Neural cell (in vitro differentiated cells): ENCODE measurements around the gene SGO1. TPM values are rescaled to one million over a fixed set of nuclear protein-coding genes. Genes with fewer than 3 reads are reported as not detected.
A peak's percentile ranks its signal among the peaks of the same experiment; 100 is the strongest.

Experiments used
- H2AFZ ChIP-seq: fragments of 200-600, 300-800 bp; sonication (generic), shearing (Covaris generic); 2 replicates; pipeline ENCODE4 v1.6.0; 2014; ENCODE audit warnings: low read depth, mild to moderate bottlenecking, antibody characterized with exemption, low read length, moderate library complexity
- H3F3A ChIP-seq: fragments of 200-600 bp; shearing (Covaris generic); 2 replicates; pipeline ENCODE4 v1.6.1; 2016; ENCODE audit warnings: mild to moderate bottlenecking, moderate library complexity, mixed read lengths, antibody characterized with exemption, low read length; ENCODE audit not compliant: insufficient read depth, poor library complexity, severe bottlenecking
- H3K27ac ChIP-seq: fragments of 200-600, 300-800 bp; sonication (generic), shearing (Covaris generic); 2 replicates; pipeline ENCODE4 v1.5.1; 2014; ENCODE audit warnings: mild to moderate bottlenecking, low read length, moderate library complexity
- H3K27me3 ChIP-seq: fragments of 300-800, 200-600 bp; sonication (generic), shearing (Covaris generic); 2 replicates; pipeline ENCODE4 v1.6.0; 2014; ENCODE audit warnings: mild to moderate bottlenecking, low read depth, low read length, moderate library complexity; ENCODE audit not compliant: insufficient read depth
- H3K36me3 ChIP-seq: fragments of 300-800, 200-600 bp; sonication (generic), shearing (Covaris generic); 2 replicates; pipeline ENCODE4 v1.5.1; 2014; ENCODE audit warnings: mild to moderate bottlenecking, antibody characterized with exemption, low read length, moderate library complexity; ENCODE audit not compliant: insufficient read depth
- H3K4me2 ChIP-seq: fragments of 300-800, 200-600 bp; sonication (generic), shearing (Covaris generic); 2 replicates; pipeline ENCODE4 v1.6.0; 2014; ENCODE audit warnings: mild to moderate bottlenecking, low read length
- H3K4me3 ChIP-seq: fragments of 300-800, 200-600 bp; sonication (generic), shearing (Covaris generic); 2 replicates; pipeline ENCODE4 v1.5.1; 2014; ENCODE audit warnings: mild to moderate bottlenecking, low read length, moderate library complexity
- H3K79me2 ChIP-seq: fragments of 200-600 bp; shearing (Covaris generic); replicated peaks from 2 replicates; pipeline ENCODE4 v1.6.0; 2014; ENCODE audit warnings: mild to moderate bottlenecking, low read length, moderate library complexity; ENCODE audit not compliant: insufficient read depth
- H3K9ac ChIP-seq: fragments of 300-800, 200-600 bp; sonication (generic), shearing (Covaris generic); 2 replicates; pipeline ENCODE4 v1.6.1; 2016; ENCODE audit warnings: mild to moderate bottlenecking, low read length, mixed read lengths
- H3K9me2 ChIP-seq: fragments of 200-600 bp; shearing (Covaris generic); 2 replicates; pipeline ENCODE4 v1.6.1; 2016; ENCODE audit warnings: mild to moderate bottlenecking, low read length, mixed read lengths; ENCODE audit not compliant: insufficient read depth
- H3K9me3 ChIP-seq: fragments of 200-600, 300-800 bp; sonication (generic), shearing (Covaris generic); 2 replicates; pipeline ENCODE4 v1.6.1; 2016; ENCODE audit warnings: mild to moderate bottlenecking, mixed run types, low read length, moderate library complexity, mixed read lengths
- H4K20me1 ChIP-seq: fragments of 200-600 bp; shearing (Covaris generic); 2 replicates; pipeline ENCODE4 v1.6.1; 2016; ENCODE audit warnings: mild to moderate bottlenecking, mixed run types; ENCODE audit not compliant: insufficient read depth
- CTCF ChIP-seq: fragments of 450-650 bp; IDR thresholded peaks from 2 replicates; pipeline ENCODE4 v1.5.1; 2014; ENCODE audit warnings: antibody characterized with exemption, mild to moderate bottlenecking, moderate library complexity; ENCODE audit not compliant: poor library complexity, severe bottlenecking
- EZH2 ChIP-seq: fragments of 200-600, 300-800 bp; shearing (Covaris generic), sonication (generic); IDR thresholded peaks from 2 replicates; pipeline ENCODE4 v1.6.1; 2014; ENCODE audit warnings: antibody characterized with exemption, low read length, borderline replicate concordance, mild to moderate bottlenecking; ENCODE audit not compliant: insufficient read depth, poor library complexity, severe bottlenecking
- MXI1 ChIP-seq: fragments of 450-650 bp; conservative IDR thresholded peaks from 2 replicates; pipeline ENCODE4 v1.6.1; 2014; ENCODE audit warnings: antibody characterized with exemption, mild to moderate bottlenecking; ENCODE audit not compliant: poor library complexity, severe bottlenecking
- RAD21 ChIP-seq: fragments of 450-650 bp; conservative IDR thresholded peaks from 2 replicates; pipeline ENCODE4 v1.6.1; 2014; ENCODE audit warnings: antibody characterized with exemption, mild to moderate bottlenecking, moderate library complexity
- REST ChIP-seq: IDR thresholded peaks from 2 replicates; pipeline ENCODE4 v1.6.1; 2012; ENCODE audit warnings: borderline replicate concordance
- SMC3 ChIP-seq: fragments of 450-650 bp; conservative IDR thresholded peaks from 2 replicates; pipeline ENCODE4 v1.6.1; 2014; ENCODE audit warnings: antibody characterized with exemption, mild to moderate bottlenecking, moderate library complexity; ENCODE audit not compliant: poor library complexity
- TAF1 ChIP-seq: IDR thresholded peaks from 2 replicates; pipeline ENCODE4 v1.6.1; 2012; ENCODE audit warnings: low read depth
- polyA plus RNA-seq: library from polyadenylated mRNA; depleted of rRNA; stranded (reverse); fragments of >200 nt; gene quantifications from 2 replicates; pipeline ENCODE4 v1.2.3, GENCODE V29; 2014

SGO1 gene
- polyA plus RNA-seq, 1 donor from 2014 or later = 0.71 TPM

GRCh38 chr3:20137647-20138046 lies 48.4 kb downstream of the SGO1 start:
- no peaks in the 10 kb centered on the region for H3K9me2 ChIP-seq
- no peaks in the 10 kb centered on the region for H3K9me3 ChIP-seq
- TF ChIP-seq MXI1 = no peak
- TF ChIP-seq EZH2 = no peak
- H4K20me1 ChIP-seq = no peaks in the 10 kb centered on the region
- H3K27me3 ChIP-seq = no peaks in the 10 kb centered on the region
- H3K36me3 ChIP-seq = no peaks in the 10 kb centered on the region
- H3K9ac ChIP-seq = no peak overlapping the region
- H2AFZ ChIP-seq = no peak overlapping the region
- peaks cover 5% of the 10 kb centered on the region for H3F3A ChIP-seq
- H3K79me2 ChIP-seq = no peaks in the 10 kb centered on the region
- no peak overlapping the region for H3K4me3 ChIP-seq
- no peak overlapping the region for H3K27ac ChIP-seq
- H3K4me2 ChIP-seq = no peak overlapping the region

GRCh38 chr3:20136231-20136630 lies 49.8 kb downstream of the SGO1 start:
- Histone ChIP-seq H2AFZ (no peak overlapping the region), H3K27me3 (no peaks in the 10 kb centered on the region), H3K4me2 (no peak overlapping the region), H3K36me3 (no peaks in the 10 kb centered on the region), H3K27ac (no peak overlapping the region), H3K4me3 (no peak overlapping the region), H3K79me2 (no peaks in the 10 kb centered on the region), H3F3A (peaks cover 5% of the 10 kb centered on the region), H4K20me1 (no peaks in the 10 kb centered on the region), H3K9me2 (no peaks in the 10 kb centered on the region), H3K9me3 (no peaks in the 10 kb centered on the region), H3K9ac (no peak overlapping the region)
- TF ChIP-seq CTCF (no peak), RAD21 (no peak)

GRCh38 chr3:20130106-20130505 lies 55.9 kb downstream of the SGO1 start:
- no peak for TF ChIP-seq TAF1
- no peak for TF ChIP-seq SMC3
- peak; percentile 16 for TF ChIP-seq RAD21
- TF ChIP-seq EZH2 = no peak
- TF ChIP-seq REST = no peak
- Histone ChIP-seq H3K9me2 (no peaks in the 10 kb centered on the region), H3K79me2 (no peaks in the 10 kb centered on the region), H3K4me3 (no peak overlapping the region), H4K20me1 (no peaks in the 10 kb centered on the region), H3F3A (no peaks in the 10 kb centered on the region), H3K27me3 (no peaks in the 10 kb centered on the region), H3K27ac (no peak overlapping the region), H3K4me2 (no peak overlapping the region), H3K36me3 (no peaks in the 10 kb centered on the region), H2AFZ (no peak overlapping the region), H3K9ac (no peak overlapping the region), H3K9me3 (no peaks in the 10 kb centered on the region)
